ENCODE measurements around the gene CA9. TPM values are rescaled to one million over a fixed set of nuclear protein-coding genes. Genes with fewer than 3 reads are reported as not detected.
A peak's percentile ranks its signal among the peaks of the same experiment; 100 is the strongest.

The CA9 gene
- total RNA-seq, 2 experiments from 2014 or later = not detected

GRCh38 chr9:35657546-35658136 is 16.1 kb upstream of the CA9 start, which contains the start of gene RMRP:
Gene RMRP (minus strand): TSS chr9:35658019.
- H3K27ac Mint-ChIP-seq = peak within 1 kb of the TSS; percentile 100
- ChIA-PET POLR2A (interaction anchor here (0.6 to 5.1 kb wide), 24 partner anchors 10 to 586 kb away, joined by 3 to 175 read pairs (median 4); partner anchors contain the start of genes CREB3, GBA2, HINT2 and RGP1), CTCF (interaction anchor here (0.7 to 6.2 kb wide), 22 partner anchors 10 to 758 kb away, joined by 3 to 94 read pairs (median 4); partner anchors contain the start of genes CD72, CREB3, GBA2 and RGP1)
- peaks cover 51% of the 10 kb centered on the region for H3K36me3 Mint-ChIP-seq (ENCODE audit: low read depth)
- peak; percentile 75 for ATAC-seq (ENCODE audit: poor library complexity)
- peak within 1 kb of the TSS; percentile 96 for H3K4me3 Mint-ChIP-seq
- TF ChIP-seq, protein P1, sequence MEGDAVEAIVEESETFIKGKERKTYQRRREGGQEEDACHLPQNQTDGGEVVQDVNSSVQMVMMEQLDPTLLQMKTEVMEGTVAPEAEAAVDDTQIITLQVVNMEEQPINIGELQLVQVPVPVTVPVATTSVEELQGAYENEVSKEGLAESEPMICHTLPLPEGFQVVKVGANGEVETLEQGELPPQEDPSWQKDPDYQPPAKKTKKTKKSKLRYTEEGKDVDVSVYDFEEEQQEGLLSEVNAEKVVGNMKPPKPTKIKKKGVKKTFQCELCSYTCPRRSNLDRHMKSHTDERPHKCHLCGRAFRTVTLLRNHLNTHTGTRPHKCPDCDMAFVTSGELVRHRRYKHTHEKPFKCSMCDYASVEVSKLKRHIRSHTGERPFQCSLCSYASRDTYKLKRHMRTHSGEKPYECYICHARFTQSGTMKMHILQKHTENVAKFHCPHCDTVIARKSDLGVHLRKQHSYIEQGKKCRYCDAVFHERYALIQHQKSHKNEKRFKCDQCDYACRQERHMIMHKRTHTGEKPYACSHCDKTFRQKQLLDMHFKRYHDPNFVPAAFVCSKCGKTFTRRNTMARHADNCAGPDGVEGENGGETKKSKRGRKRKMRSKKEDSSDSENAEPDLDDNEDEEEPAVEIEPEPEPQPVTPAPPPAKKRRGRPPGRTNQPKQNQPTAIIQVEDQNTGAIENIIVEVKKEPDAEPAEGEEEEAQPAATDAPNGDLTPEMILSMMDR (IDR thresholded peaks at IDR 0.05) = no peak
- Histone ChIP-seq H3K4me3 (ENCODE audit: low read length) (peak within 1 kb of the TSS; percentile 88), H3K9me3 (ENCODE audit: control insufficient read depth in 1 of 2, insufficient read depth in 1 of 2, low read length in 2 of 2) (peaks cover 0 to 4% of the 10 kb centered on the region in 2 experiments), H3K27ac (ENCODE audit: low read depth in 1 of 2, low read length in 2 of 2) (peak within 1 kb of the TSS; percentile 99 to 100), H3K36me3 (ENCODE audit: insufficient read depth, low read length) (peaks cover 16% of the 10 kb centered on the region), H3K4me1 (ENCODE audit: insufficient read depth, low read length) (peaks cover 73% of the 10 kb centered on the region), H3K27me3 (ENCODE audit: control insufficient read depth in 1 of 2, insufficient read depth in 2 of 2, low read length in 2 of 2) (no peaks in the 10 kb centered on the region)
- H3K4me1 Mint-ChIP-seq (ENCODE audit: low read depth) = peaks cover 69% of the 10 kb centered on the region
- intact Hi-C loops (cut with DNase I, micrococcal nuclease) = loop anchor here (1.0 to 5.0 kb wide), 8 partner anchors 10 to 225 kb away; partner anchors contain the start of genes CD72 (in 2 of the 2), CREB3 (in 1 of the 2), FAM221B (in 1 of the 2) and TESK1 (in 1 of the 2)
- DNase-seq = peak; percentile 63 to 97 (median 77)
- peaks cover 8% of the 10 kb centered on the region for H3K27me3 Mint-ChIP-seq
- peaks cover 3% of the 10 kb centered on the region for H3K9me3 Mint-ChIP-seq

DNA sequence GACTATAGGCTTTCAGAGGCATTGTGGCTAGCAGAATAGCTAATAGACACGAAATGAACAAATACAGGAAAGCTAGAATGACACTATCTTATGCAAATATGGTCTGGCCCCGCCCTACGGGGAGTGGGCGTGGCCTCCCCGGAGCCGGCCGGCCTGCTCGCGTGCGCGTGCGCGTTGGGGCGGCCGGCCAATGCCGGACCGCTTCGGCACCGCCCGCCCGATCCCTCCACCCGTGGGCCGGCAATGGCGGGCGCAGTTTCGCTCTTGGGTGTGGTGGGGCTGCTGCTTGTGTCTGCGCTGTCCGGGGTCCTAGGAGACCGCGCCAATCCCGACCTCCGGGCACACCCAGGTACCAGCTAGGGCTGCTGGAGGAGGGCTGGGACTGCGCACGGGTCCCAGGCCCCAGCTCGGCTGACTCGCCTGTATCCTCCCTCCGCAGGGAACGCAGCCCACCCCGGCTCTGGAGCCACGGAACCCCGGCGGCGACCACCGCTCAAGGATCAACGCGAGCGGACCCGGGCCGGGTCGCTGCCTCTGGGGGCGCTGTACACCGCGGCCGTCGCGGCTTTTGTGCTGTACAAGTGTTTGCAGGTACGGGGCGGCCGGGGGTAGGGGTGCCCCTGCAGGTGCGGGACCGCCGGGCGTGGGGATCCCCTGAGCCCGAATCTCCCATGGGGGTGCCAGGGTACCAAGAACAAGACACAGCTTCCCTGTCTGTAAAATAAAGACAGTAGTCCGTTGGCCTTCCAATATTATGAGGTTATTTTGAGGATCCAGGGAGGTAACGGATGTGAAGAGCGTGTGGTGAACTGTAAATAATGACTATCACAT is 15.4 kb upstream of the CA9 start, which contains the start of gene CCDC107:
Gene CCDC107 (plus strand): TSS at position 156 of the 831 bp plus-strand sequence. CDS start 88 bp downstream, at position 244.
- peak within 1 kb of the TSS; percentile 100 for H3K27ac Mint-ChIP-seq
- Histone ChIP-seq H3K27me3 (ENCODE audit: control insufficient read depth in 1 of 2, insufficient read depth in 2 of 2, low read length in 2 of 2) (no peaks in the 10 kb centered on the region), H3K36me3 (ENCODE audit: insufficient read depth, low read length) (peaks cover 16% of the 10 kb centered on the region), H3K27ac (ENCODE audit: low read depth in 1 of 2, low read length in 2 of 2) (peak within 1 kb of the TSS; percentile 99 to 100), H3K9me3 (ENCODE audit: control insufficient read depth in 1 of 2, insufficient read depth in 1 of 2, low read length in 2 of 2) (peaks cover 0 to 4% of the 10 kb centered on the region in 2 experiments), H3K4me3 (ENCODE audit: low read length) (peak within 1 kb of the TSS; percentile 88), H3K4me1 (ENCODE audit: insufficient read depth, low read length) (peaks cover 80% of the 10 kb centered on the region)
- ChIA-PET POLR2A (interaction anchor here (0.6 to 5.1 kb wide), 24 partner anchors 11 to 587 kb away, joined by 3 to 175 read pairs (median 4); partner anchors contain the start of genes CREB3, GBA2, HINT2 and RGP1), CTCF (interaction anchor here (0.7 to 6.2 kb wide), 23 partner anchors 11 to 759 kb away, joined by 3 to 94 read pairs (median 5); partner anchors contain the start of genes CD72, CREB3, GBA2 and RGP1)
- peaks cover 8% of the 10 kb centered on the region for H3K27me3 Mint-ChIP-seq
- ATAC-seq (ENCODE audit: poor library complexity) = peak; percentile 65
- intact Hi-C loops (cut with DNase I, micrococcal nuclease) = loop anchor here (1.0 to 5.0 kb wide), 7 partner anchors 11 to 224 kb away; partner anchors contain the start of genes CD72 (in 2 of the 2), FAM221B (in 1 of the 2), TESK1 (in 1 of the 2) and TMEM8B (in 1 of the 2)
- H3K4me3 Mint-ChIP-seq = peak within 1 kb of the TSS; percentile 96
- peak; percentile 70 to 92 (median 80) for DNase-seq
- H3K4me1 Mint-ChIP-seq (ENCODE audit: low read depth) = peaks cover 76% of the 10 kb centered on the region
- H3K9me3 Mint-ChIP-seq = peaks cover 3% of the 10 kb centered on the region
- TF ChIP-seq, protein P1 (IDR thresholded peaks at IDR 0.05) = peak; percentile 94
- peaks cover 51% of the 10 kb centered on the region for H3K36me3 Mint-ChIP-seq (ENCODE audit: low read depth)

DNA sequence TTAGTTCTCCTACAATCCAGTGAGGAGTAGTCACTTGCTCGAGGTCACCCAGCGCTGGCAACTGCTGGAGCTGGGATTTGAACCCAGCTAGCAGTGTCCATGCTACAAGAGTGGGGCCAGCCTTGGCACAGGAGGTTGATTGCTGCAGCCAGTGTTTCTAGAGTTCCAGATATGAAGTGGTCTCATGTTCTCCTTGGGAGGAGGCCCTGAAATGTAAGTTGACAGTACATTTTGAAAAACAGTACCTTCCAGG is 14.8 kb upstream of the CA9 start:
- H3K27me3 ChIP-seq (ENCODE audit: control insufficient read depth in 1 of 2, insufficient read depth in 2 of 2, low read length in 2 of 2) = no peaks in the 10 kb centered on the region
- ATAC-seq (ENCODE audit: poor library complexity) (no peak), DNase-seq (no peak)
- H3K4me1 ChIP-seq (ENCODE audit: insufficient read depth, low read length) = peaks cover 81% of the 10 kb centered on the region
- H3K4me3 ChIP-seq (ENCODE audit: low read length) = peak overlapping the region; percentile 88
- Mint-ChIP-seq H3K27ac (peak overlapping the region; percentile 100), H3K4me3 (peak overlapping the region; percentile 92), H3K36me3 (ENCODE audit: low read depth) (peaks cover 51% of the 10 kb centered on the region), H3K27me3 (peaks cover 8% of the 10 kb centered on the region), H3K4me1 (ENCODE audit: low read depth) (peaks cover 81% of the 10 kb centered on the region), H3K9me3 (peaks cover 3% of the 10 kb centered on the region)
- CTCF ChIA-PET = interaction anchor here (1.4 to 6.2 kb wide), 13 partner anchors 11 to 129 kb away, joined by 3 to 94 read pairs (median 8); partner anchors contain the start of genes CD72, CREB3, GBA2 and RGP1
- POLR2A ChIA-PET = interaction anchor here (1.0 to 5.1 kb wide), 13 partner anchors 11 to 156 kb away, joined by 3 to 175 read pairs (median 12); partner anchors contain the start of genes CREB3, GBA2, HINT2 and RGP1
- peaks cover 16% of the 10 kb centered on the region for H3K36me3 ChIP-seq (ENCODE audit: insufficient read depth, low read length)
- H3K27ac ChIP-seq (ENCODE audit: low read depth in 1 of 2, low read length in 2 of 2) = peak overlapping the region; percentile 99 to 100
- TF ChIP-seq, protein P1 (IDR thresholded peaks at IDR 0.05) = no peak
- peaks cover 0 to 4% of the 10 kb centered on the region in 2 experiments for H3K9me3 ChIP-seq (ENCODE audit: control insufficient read depth in 1 of 2, insufficient read depth in 1 of 2, low read length in 2 of 2)
- intact Hi-C loops (cut with DNase I, micrococcal nuclease) = loop anchor here (1.0 to 5.0 kb wide), 7 partner anchors 12 to 223 kb away; partner anchors contain the start of genes CD72 (in 2 of the 2), FAM221B (in 1 of the 2), TESK1 (in 1 of the 2) and TMEM8B (in 1 of the 2)
